Ovary (tissue), 9 donors: Measurements from ENCODE around the gene CACNA1F. TPM values are rescaled to one million over a fixed set of nuclear protein-coding genes. Genes with fewer than 3 reads are reported as not detected.

Experiments
- DNase-seq, 5 donors: peaks; one replicate each; pipeline ENCODE4 v3.0.0-alpha.2; 2019 to 2020
- H3K27ac ChIP-seq, 2 donors: fragments of 200-600 bp; one replicate each; pipeline versions ENCODE4 v1.5.1 to v1.8.0; 2019 to 2022
- H3K27me3 ChIP-seq: fragments of 200-600 bp; one replicate; pipeline ENCODE4 v1.8.0; 2022
- H3K36me3 ChIP-seq: fragments of 200-600 bp; sonication (generic); one replicate; pipeline ENCODE4 v1.5.1; 2019
- H3K4me1 ChIP-seq: one replicate; pipeline ENCODE4 v1.8.1; 2013; ENCODE audit warnings: mild to moderate bottlenecking, moderate library complexity; ENCODE audit not compliant: insufficient read depth
- H3K4me3 ChIP-seq: fragments of 200-600 bp; sonication (generic); one replicate; pipeline ENCODE4 v1.5.1; 2017
- H3K9me3 ChIP-seq, 2 donors: fragments of 200-600 bp in 1 of 2; sonication (generic) in 1 of 2; one replicate each; pipeline versions ENCODE4 v1.5.1 to v1.8.1; 2013 to 2019; ENCODE audit warnings: mild to moderate bottlenecking in 1 of 2, moderate library complexity in 1 of 2
- EP300 ChIP-seq: sonication (generic); formaldehyde crosslinking; IDR thresholded peaks from one replicate; pipeline ENCODE4 v1.6.1; 2017; ENCODE audit warnings: antibody characterized with exemption
- POLR2A ChIP-seq: fragments of 450-650 bp; IDR thresholded peaks from one replicate; pipeline ENCODE4 v1.6.1; 2017; ENCODE audit warnings: antibody characterized with exemption, mild to moderate bottlenecking, moderate library complexity
- WGBS, 3 donors: extraction: QIAGEN DNeasy Blood & Tissue Kit in 1 of 3; methylation state at CpG; one replicate each; pipeline versions ENCODE4 v1.1.5 to v1.1.7; 2013 to 2017; 5-methylcytosine and 5-hydroxymethylcytosine counted together
- intact Hi-C, 4 donors: fragments of 100-400 bp; cut with DNase I; formaldehyde crosslinking; loops; one replicate each; pipeline versions ENCODE4 v1.11.0 to v1.15.1; 2022 to 2023
- polyA plus RNA-seq, 2 donors: library from polyadenylated mRNA; stranded (reverse); fragments of 200-250 nt in 1 of 2; fragments of 350-450 nt in 1 of 2; fragmentation: Illumina TruSeq in 1 of 2; extraction: RNeasy Lipid Tissue Mini Kit (QIAGEN cat#74804) in 1 of 2; gene quantifications; one replicate each; pipeline ENCODE4 v1.2.3, GENCODE V29; 2013 to 2014
- total RNA-seq, 7 donors: library from RNA; depleted of rRNA in 2 of 7; stranded (reverse); fragments of >200 nt in 2 of 7; fragmentation: NEBNext Ultra II Directional in 3 of 7; extraction: Animal tissue kit (Norgen Biotek cat#: 25700) in 3 of 7; gene quantifications; one replicate each; pipeline versions ENCODE4 v1.1.0 to v1.2.4, GENCODE V29; 2016 to 2023
- TF ChIP-seq, protein P1 (sequence below), 3 donors: fragments of 450-650 bp in 2 of 3; fragments of 200-600 bp in 1 of 3; IDR thresholded peaks; one replicate each; pipeline versions ENCODE4 v1.5.1 to v1.8.0; 2016 to 2022; ENCODE audit warnings: antibody characterized with exemption in 3 of 3, mild to moderate bottlenecking in 1 of 3
- donor health status: DM: no; HTN: no; CAD: no; lungs with moderate emphysema.
- donor health status: DM: no; HTN: no; CAD: no.
- donor health status: Bipolar disorder and iron deficiency.
- donor health status: DM: yes; HTN: yes; CAD: no.
- donor health status: DM: no; HTN: no; CAD: no.
- donor health status: DM: yes; HTN: yes; CAD: no.

The CACNA1F gene
- total and polyA plus RNA-seq, 9 donors = 0.02 to 0.32 (median 0.15) TPM; not detected in 2

DNA sequence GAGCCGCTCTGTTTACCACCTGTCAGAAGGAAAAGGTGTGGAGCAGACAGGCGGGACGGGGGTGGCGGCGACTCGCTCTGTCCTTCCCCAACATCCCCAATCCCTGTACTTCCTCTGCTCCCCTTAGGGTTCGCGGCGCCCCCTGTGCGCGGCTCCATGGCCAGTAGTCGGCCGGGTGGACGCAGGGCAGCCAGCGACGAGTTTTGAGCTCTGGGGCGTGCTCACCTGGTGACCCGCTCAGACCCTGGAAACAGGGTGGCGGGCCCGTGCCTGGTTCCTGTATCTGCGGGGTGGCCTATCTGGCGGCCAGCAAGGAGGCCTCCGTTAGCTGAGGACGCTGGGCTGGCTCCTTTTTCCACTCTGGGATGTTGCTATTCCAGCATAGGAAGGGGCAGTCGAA is 75.9 kb downstream of the CACNA1F start:
- Histone ChIP-seq H3K9me3 (no peaks in the 10 kb centered on the region), H3K4me1 (peaks cover 2% of the 10 kb centered on the region), H3K4me3 (no peak overlapping the region), H3K36me3 (no peaks in the 10 kb centered on the region), H3K27me3 (no peaks in the 10 kb centered on the region), H3K27ac (no peak overlapping the region)
- intact Hi-C loops = no loop called here
- no peak for DNase-seq
- 73 to 81% (median 79%) methylated on average over 24 to 25 of the region's 25 CpGs for WGBS, 3 donors
- TF ChIP-seq POLR2A (no peak), EP300 (no peak)
- TF ChIP-seq, protein P1, sequence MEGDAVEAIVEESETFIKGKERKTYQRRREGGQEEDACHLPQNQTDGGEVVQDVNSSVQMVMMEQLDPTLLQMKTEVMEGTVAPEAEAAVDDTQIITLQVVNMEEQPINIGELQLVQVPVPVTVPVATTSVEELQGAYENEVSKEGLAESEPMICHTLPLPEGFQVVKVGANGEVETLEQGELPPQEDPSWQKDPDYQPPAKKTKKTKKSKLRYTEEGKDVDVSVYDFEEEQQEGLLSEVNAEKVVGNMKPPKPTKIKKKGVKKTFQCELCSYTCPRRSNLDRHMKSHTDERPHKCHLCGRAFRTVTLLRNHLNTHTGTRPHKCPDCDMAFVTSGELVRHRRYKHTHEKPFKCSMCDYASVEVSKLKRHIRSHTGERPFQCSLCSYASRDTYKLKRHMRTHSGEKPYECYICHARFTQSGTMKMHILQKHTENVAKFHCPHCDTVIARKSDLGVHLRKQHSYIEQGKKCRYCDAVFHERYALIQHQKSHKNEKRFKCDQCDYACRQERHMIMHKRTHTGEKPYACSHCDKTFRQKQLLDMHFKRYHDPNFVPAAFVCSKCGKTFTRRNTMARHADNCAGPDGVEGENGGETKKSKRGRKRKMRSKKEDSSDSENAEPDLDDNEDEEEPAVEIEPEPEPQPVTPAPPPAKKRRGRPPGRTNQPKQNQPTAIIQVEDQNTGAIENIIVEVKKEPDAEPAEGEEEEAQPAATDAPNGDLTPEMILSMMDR (IDR thresholded peaks at IDR 0.05) = no peak

DNA sequence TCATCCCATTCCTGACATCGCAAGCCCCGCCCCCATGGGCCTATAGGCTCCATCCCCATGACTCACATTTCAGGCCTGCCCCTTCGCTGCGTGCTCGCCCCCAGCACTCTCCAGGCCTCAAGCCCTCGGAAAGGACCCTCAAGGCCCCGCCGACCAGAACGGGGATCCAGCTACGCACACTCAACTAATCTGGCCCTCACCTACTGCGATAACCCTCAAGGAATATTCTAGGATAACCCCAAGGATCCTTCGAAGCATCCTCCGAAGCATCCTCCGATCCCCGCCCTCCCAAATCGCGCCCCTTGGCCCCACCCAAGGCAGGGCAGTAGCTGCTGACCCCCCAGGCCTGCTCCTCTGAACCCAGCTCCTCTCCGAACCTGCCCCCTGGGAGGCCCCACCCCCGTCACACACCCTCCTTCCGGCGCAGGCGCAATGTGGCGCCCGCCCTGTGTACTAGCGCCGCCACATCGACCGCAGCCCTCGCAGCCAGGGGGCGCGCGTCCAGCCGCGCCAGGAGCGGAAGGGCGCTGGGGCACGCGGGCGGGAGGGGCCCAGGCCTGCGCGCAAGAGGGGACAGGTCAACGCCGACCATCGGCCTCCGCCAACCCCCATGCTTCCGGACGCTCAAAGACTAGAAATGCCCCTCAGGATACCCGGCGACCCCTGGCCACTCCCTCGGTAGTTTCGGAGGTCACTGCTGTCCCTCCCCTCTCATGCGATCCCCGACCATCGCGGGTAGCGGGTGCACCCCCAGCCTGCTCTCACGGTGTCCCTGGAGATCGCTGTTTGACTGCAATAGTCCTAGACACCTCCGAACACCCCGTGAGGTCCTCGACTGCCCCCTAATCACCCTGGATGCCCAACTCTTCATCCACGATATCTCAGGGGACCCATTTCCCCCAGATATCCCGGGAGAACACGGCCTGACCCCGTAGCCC is 77.0 kb downstream of the CACNA1F start:
- DNase-seq = peak; percentile 89 to 93 (median 91)
- Histone ChIP-seq H3K27ac (peak overlapping the region; percentile 92 to 97), H3K4me3 (peak overlapping the region; percentile 40), H3K36me3 (no peaks in the 10 kb centered on the region), H3K4me1 (peaks cover 2% of the 10 kb centered on the region), H3K27me3 (no peaks in the 10 kb centered on the region), H3K9me3 (no peaks in the 10 kb centered on the region)
- intact Hi-C loops = no loop called here
- WGBS, 3 donors = 40 to 48% (median 44%) methylated on average over 65 of the region's 65 CpGs
- TF ChIP-seq, protein P1 (IDR thresholded peaks at IDR 0.05) = peak; percentile 74 to 92 (median 91)
- peak; percentile 52 for TF ChIP-seq POLR2A
- no peak for TF ChIP-seq EP300

DNA sequence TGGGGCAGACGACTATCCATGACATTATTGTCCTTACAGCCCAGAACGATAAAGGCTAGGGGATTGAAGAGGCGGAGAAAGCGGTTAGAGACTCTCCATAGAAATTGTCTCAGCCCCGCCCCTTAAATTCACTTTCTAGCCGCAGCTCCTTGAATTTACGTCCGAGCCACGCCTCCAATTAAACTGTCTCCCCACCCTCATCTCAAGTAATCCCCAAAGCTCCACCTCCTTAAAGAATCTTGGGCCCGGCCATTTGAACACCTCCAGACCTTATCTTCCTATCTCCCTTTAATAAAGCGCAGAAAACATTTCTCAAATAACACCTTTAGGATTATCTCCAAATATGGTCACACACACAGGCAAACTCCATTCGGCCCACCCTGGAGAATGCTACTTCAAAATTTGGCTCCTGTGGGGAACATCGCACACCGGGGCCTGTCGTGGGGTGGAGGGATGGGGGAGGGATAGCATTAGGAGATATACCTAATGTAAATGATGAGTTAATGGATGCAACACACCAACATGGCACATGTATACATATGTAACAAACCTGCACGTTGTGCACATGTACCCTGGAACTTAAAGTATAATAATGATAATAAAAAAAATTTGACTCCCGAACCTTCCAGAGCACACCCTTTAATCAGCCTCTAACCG is 77.8 kb downstream of the CACNA1F start:
- no peaks in the 10 kb centered on the region for H3K27me3 ChIP-seq
- intact Hi-C loops = no loop called here
- no peaks in the 10 kb centered on the region for H3K36me3 ChIP-seq
- H3K9me3 ChIP-seq = no peaks in the 10 kb centered on the region
- peak overlapping the region; percentile 92 to 97 for H3K27ac ChIP-seq
- H3K4me1 ChIP-seq = peaks cover 2% of the 10 kb centered on the region
- TF ChIP-seq POLR2A (no peak), EP300 (no peak)
- TF ChIP-seq, protein P1 (IDR thresholded peaks at IDR 0.05) = no peak
- H3K4me3 ChIP-seq = peak overlapping the region; percentile 40
- WGBS, 3 donors = 37 to 41% (median 41%) methylated on average over 18 of the region's 18 CpGs
- DNase-seq = no peak

Other genes starting within 250 kb of the CACNA1F start
- 10 to 100 TPM; 21.9 to 45.0 (median 31.2) TPM for gene GRIPAP1, start 231.1 kb downstream of the CACNA1F start, total RNA-seq
- 10 to 100 TPM; 20.0 to 40.5 TPM for gene GRIPAP1, start 231.1 kb downstream of the CACNA1F start, polyA plus RNA-seq
- 10 to 100 TPM; 44.8 to 69.4 (median 57.3) TPM for gene TFE3, start 190.0 kb downstream of the CACNA1F start, total RNA-seq
- 10 to 100 TPM; 42.1 to 49.2 TPM for gene TFE3, start 190.0 kb downstream of the CACNA1F start, polyA plus RNA-seq
- 10 to 100 TPM in 3 of 7 donors, 1 to 10 TPM in 4; 3.3 to 11.2 (median 9.9) TPM for gene CCDC120, start 174.3 kb downstream of the CACNA1F start, total RNA-seq
- gene CCDC120, start 174.3 kb downstream of the CACNA1F start, polyA plus RNA-seq = 1 to 10 TPM; 3.8 to 4.6 TPM
- gene PRAF2, start 159.3 kb downstream of the CACNA1F start, total RNA-seq = 10 to 100 TPM; 14.4 to 54.0 (median 29.3) TPM
- 10 to 100 TPM; 29.1 to 51.2 TPM for gene PRAF2, start 159.3 kb downstream of the CACNA1F start, polyA plus RNA-seq
- gene WDR45, start 153.5 kb downstream of the CACNA1F start, total RNA-seq = 10 to 100 TPM; 55.3 to 89.7 (median 76.5) TPM
- 10 to 100 TPM; 56.1 to 80.4 TPM for gene WDR45, start 153.5 kb downstream of the CACNA1F start, polyA plus RNA-seq
- 10 to 100 TPM; 17.2 to 25.5 (median 20.9) TPM for gene GPKOW, start 109.6 kb downstream of the CACNA1F start, total RNA-seq
- 10 to 100 TPM; 13.7 to 18.3 TPM for gene GPKOW, start 109.6 kb downstream of the CACNA1F start, polyA plus RNA-seq
- gene MAGIX, start 70.6 kb downstream of the CACNA1F start, total RNA-seq = 10 to 100 TPM in 1 of 7 donors, 1 to 10 TPM in 6; 1.3 to 22.5 (median 2.0) TPM
- under 1 TPM; 0.32 to 0.82 TPM for gene MAGIX, start 70.6 kb downstream of the CACNA1F start, polyA plus RNA-seq
- 100 to 1,000 TPM in 5 of 7 donors, 10 to 100 TPM in 2; 16.3 to 116 (median 105) TPM for gene PLP2, start 61.4 kb downstream of the CACNA1F start, total RNA-seq
- 100 to 1,000 TPM in 1 of 2 donors, 10 to 100 TPM in 1; 92.6 to 244 TPM for gene PLP2, start 61.4 kb downstream of the CACNA1F start, polyA plus RNA-seq
- 10 to 100 TPM in 6 of 7 donors, 1 to 10 TPM in 1; 9.1 to 15.1 (median 11.5) TPM for gene PRICKLE3, start 47.0 kb downstream of the CACNA1F start, total RNA-seq
- gene PRICKLE3, start 47.0 kb downstream of the CACNA1F start, polyA plus RNA-seq = 1 to 10 TPM; 3.5 to 5.5 TPM
- gene SYP, start 33.1 kb downstream of the CACNA1F start, total RNA-seq = 1 to 10 TPM in 6 of 7 donors, under 1 TPM in 1; 0.69 to 3.3 (median 1.3) TPM
- 1 to 10 TPM; 1.9 to 3.1 TPM for gene SYP, start 33.1 kb downstream of the CACNA1F start, polyA plus RNA-seq
- 10 to 100 TPM in 6 of 7 donors, 1 to 10 TPM in 1; 7.9 to 15.7 (median 11.5) TPM for gene CCDC22, start 2.1 kb upstream of the CACNA1F start, total RNA-seq
- 10 to 100 TPM in 1 of 2 donors, 1 to 10 TPM in 1; 2.8 to 10.8 TPM for gene CCDC22, start 2.1 kb upstream of the CACNA1F start, polyA plus RNA-seq
- under 1 TPM in 4 of 7 donors, not detected in 3; 0.10 to 0.60 (median 0.33) TPM for gene FOXP3, start 31.4 kb upstream of the CACNA1F start, total RNA-seq
- under 1 TPM; 0.10 to 0.25 TPM for gene FOXP3, start 31.4 kb upstream of the CACNA1F start, polyA plus RNA-seq
- 10 to 100 TPM in 5 of 7 donors, 1 to 10 TPM in 2; 8.3 to 16.1 (median 12.3) TPM for gene PPP1R3F, start 36.5 kb upstream of the CACNA1F start, total RNA-seq
- 1 to 10 TPM; 1.7 to 5.5 TPM for gene PPP1R3F, start 36.5 kb upstream of the CACNA1F start, polyA plus RNA-seq
- not detected for gene GAGE10, start 70.3 kb upstream of the CACNA1F start, total RNA-seq
- gene GAGE10, start 70.3 kb upstream of the CACNA1F start, polyA plus RNA-seq = not detected
- not detected for gene GAGE12J, start 88.7 kb upstream of the CACNA1F start, total RNA-seq
- not detected for gene GAGE12J, start 88.7 kb upstream of the CACNA1F start, polyA plus RNA-seq
- under 1 TPM in 1 of 7 donors, not detected in 6; 0.69 TPM for gene GAGE13, start 98.2 kb upstream of the CACNA1F start, total RNA-seq
- gene GAGE13, start 98.2 kb upstream of the CACNA1F start, polyA plus RNA-seq = not detected